Right lobe of liver (tissue), 4 donors: ENCODE data around the gene CHRD.

Experiments
- CTCF ChIP-seq, 4 donors: fragments of 200-600 bp in 3 of 4; fragments of 450-650 bp in 1 of 4; IDR thresholded peaks; one replicate each; pipeline versions ENCODE4 v1.5.1 to v1.8.0; 2016 to 2022; ENCODE audit warnings: antibody characterized with exemption in 4 of 4, mild to moderate bottlenecking in 2 of 4
- POLR2A ChIP-seq: fragments of 450-650 bp; IDR thresholded peaks from one replicate; pipeline ENCODE4 v1.6.1; 2017; ENCODE audit warnings: antibody characterized with exemption, mild to moderate bottlenecking
- donor health status: DM: no; HTN: no; CAD: no.
- donor health status: DM: no; HTN: no; CAD: no.
- donor health status: DM: no; HTN: yes; CAD: no.

- TF ChIP-seq CTCF (IDR thresholded peaks at IDR 0.05) (no peak), POLR2A (no peak)
Observed at GRCh38 chr3:184360929-184361531, 18.8 kb upstream of the CHRD start.
